ENCODE results near the gene PSMD3. TPM values are rescaled to one million over a fixed set of nuclear protein-coding genes. Genes with fewer than 3 reads are reported as not detected.

The PSMD3 gene
- total RNA-seq, 4 donors from 2014 or later, result 106 to 154 (median 129) TPM

GRCh38 chr17:40019140-40019991, 38.8 kb downstream of the PSMD3 start:
- TF ChIP-seq CTCF (IDR thresholded peaks at IDR 0.05) (no peak), POLR2A (IDR thresholded peaks at IDR 0.05) (no peak)
- intact Hi-C loops (cut with DNase I; ENCODE audit: low total_unique reads), result loop anchor here (10.0 kb wide), 1 partner anchor 145 kb away; no protein-coding TSS in a partner anchor
- DNase-seq (ENCODE audit: low spot score in 2 of 2), result no peak
- 89 to 92% methylated on average over 18 to 24 of the region's 24 CpGs for WGBS, 2 donors
- no peak overlapping the region for H3K4me3 ChIP-seq (ENCODE audit: low read depth, poor library complexity, severe bottlenecking)

- no peak for DNase-seq (ENCODE audit: low spot score in 2 of 2)
- no peak overlapping the region for H3K4me3 ChIP-seq (ENCODE audit: low read depth, poor library complexity, severe bottlenecking)
- intact Hi-C loops (cut with DNase I; ENCODE audit: low total_unique reads), result loop anchor here (10.0 kb wide), 1 partner anchor 275 kb away; no protein-coding TSS in a partner anchor
- 89 to 91% methylated on average over 13 of the region's 13 CpGs for WGBS, 2 donors
- no peak for TF ChIP-seq POLR2A (IDR thresholded peaks at IDR 0.05)
Observed at GRCh38 chr17:40020146-40020545, 39.5 kb downstream of the PSMD3 start.

DNA sequence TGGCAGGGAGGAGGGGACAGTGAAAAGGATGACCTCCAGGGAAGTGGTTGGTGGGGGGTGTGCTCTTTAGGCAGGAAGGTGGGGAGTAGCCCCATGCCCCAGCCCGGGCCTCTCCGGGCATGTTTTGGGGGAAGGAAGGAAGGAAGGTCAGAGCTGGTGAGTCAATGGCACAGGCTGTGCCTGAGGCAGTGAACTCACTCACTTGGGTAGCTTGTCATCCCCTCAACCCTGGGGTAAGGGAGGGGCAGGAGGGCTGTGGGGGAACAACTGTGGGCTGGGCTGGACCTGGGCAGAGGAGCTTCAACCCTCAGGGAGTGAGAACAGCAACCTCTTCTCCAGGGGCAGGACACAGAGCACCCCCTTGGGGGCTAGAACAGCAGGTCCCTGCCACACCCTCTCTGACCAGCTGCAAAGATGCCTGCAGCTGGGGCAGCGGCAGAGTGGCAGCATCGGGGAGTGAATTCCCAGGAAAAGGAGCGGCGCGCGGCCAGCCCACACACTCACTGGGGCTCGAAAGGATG, 40.9 kb downstream of the PSMD3 start:
- WGBS, 2 donors, result 50 to 73% methylated on average over 9 of the region's 9 CpGs
- TF ChIP-seq POLR2A (IDR thresholded peaks at IDR 0.05) (no peak), CTCF (IDR thresholded peaks at IDR 0.05) (no peak)
- no peak overlapping the region for H3K4me3 ChIP-seq (ENCODE audit: low read depth, poor library complexity, severe bottlenecking)
- intact Hi-C loops (cut with DNase I; ENCODE audit: low total_unique reads), result loop anchor here (10.0 kb wide), 1 partner anchor 273 kb away; no protein-coding TSS in a partner anchor
- DNase-seq (ENCODE audit: low spot score in 2 of 2), result no peak

DNA sequence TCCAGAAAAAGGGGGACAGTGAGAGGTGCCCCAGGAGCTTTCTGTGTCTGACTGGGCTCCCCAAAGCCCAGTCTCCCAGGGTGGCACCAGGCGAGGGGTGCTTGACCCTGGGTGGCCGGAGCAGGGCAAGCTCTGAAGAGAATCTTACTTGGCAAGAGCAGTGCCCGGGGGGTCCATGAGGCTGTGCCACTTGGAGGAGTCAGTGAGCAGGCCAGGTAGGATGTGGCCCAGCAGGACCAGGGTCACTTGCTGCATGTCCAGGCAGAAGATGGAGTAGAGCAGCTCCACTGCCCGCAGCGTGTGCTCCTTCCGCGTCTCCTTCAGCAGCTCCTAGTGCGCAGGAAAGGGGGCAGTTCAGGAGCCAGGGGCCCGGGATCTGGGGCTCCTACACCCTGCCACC, 41.9 kb downstream of the PSMD3 start:
- H3K4me3 ChIP-seq (ENCODE audit: low read depth, poor library complexity, severe bottlenecking), result no peak overlapping the region
- TF ChIP-seq POLR2A (IDR thresholded peaks at IDR 0.05), result no peak
- TF ChIP-seq CTCF (IDR thresholded peaks at IDR 0.05), result no peak
- intact Hi-C loops (cut with DNase I; ENCODE audit: low total_unique reads), result loop anchor here (10.0 kb wide), 1 partner anchor 272 kb away; no protein-coding TSS in a partner anchor
- DNase-seq (ENCODE audit: low spot score in 2 of 2), result no peak
- 94 to 98% methylated on average over 3 to 4 of the region's 9 CpGs for WGBS, 2 donors

DNA sequence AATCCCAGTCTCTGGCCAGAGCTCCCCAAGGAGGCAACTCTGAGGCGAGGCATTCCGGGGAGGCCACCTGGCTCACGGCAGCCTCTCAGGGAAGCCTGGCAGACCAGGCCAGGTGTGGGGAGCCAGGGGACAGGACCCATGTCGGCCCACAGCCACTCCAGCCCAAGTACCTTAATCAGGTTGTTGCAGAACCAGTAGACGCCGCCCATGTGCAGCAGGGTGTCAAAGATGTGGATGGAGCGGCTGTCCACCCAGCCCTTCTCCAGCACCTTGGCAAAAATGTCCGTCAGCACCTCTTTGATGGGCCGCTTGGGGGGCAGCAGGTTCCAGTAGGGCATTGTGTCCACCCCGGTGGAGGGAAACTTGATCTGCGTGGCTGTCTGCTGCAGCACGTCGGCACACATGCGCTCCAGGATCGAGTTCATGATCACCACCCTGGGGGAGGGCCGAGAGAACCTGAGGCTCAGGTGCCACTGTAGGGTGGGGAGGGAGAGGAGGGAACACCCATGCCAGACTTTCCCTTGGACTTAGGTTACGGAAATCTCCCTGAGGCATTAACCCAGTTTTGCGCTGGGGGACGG, 42.4 kb downstream of the PSMD3 start:
- H3K4me3 ChIP-seq (ENCODE audit: low read depth, poor library complexity, severe bottlenecking), result no peak overlapping the region
- WGBS, 2 donors, result 86 to 89% methylated on average over 10 to 17 of the region's 19 CpGs
- DNase-seq (ENCODE audit: low spot score in 2 of 2), result no peak
- TF ChIP-seq POLR2A (IDR thresholded peaks at IDR 0.05), result no peak
- no peak for TF ChIP-seq CTCF (IDR thresholded peaks at IDR 0.05)
- intact Hi-C loops (cut with DNase I; ENCODE audit: low total_unique reads), result loop anchor here (10.0 kb wide), 1 partner anchor 272 kb away; no protein-coding TSS in a partner anchor
